GM19438 (cell line): ENCODE measurements around the gene PARVA.
"Not testable (repeated sequence)": the region's sequence is repeated elsewhere in the genome, so short reads cannot be mapped to it uniquely, and the experiment has no call there.

Source experiments
- ATAC-seq: cut with Tn5 transposase; IDR thresholded peaks from one replicate; pipeline ENCODE4 v1.9.1; 2021; ENCODE audit warnings: low read depth; ENCODE audit not compliant: unreplicated experiment

The PARVA gene, protein sequence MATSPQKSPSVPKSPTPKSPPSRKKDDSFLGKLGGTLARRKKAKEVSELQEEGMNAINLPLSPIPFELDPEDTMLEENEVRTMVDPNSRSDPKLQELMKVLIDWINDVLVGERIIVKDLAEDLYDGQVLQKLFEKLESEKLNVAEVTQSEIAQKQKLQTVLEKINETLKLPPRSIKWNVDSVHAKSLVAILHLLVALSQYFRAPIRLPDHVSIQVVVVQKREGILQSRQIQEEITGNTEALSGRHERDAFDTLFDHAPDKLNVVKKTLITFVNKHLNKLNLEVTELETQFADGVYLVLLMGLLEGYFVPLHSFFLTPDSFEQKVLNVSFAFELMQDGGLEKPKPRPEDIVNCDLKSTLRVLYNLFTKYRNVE

DNA sequence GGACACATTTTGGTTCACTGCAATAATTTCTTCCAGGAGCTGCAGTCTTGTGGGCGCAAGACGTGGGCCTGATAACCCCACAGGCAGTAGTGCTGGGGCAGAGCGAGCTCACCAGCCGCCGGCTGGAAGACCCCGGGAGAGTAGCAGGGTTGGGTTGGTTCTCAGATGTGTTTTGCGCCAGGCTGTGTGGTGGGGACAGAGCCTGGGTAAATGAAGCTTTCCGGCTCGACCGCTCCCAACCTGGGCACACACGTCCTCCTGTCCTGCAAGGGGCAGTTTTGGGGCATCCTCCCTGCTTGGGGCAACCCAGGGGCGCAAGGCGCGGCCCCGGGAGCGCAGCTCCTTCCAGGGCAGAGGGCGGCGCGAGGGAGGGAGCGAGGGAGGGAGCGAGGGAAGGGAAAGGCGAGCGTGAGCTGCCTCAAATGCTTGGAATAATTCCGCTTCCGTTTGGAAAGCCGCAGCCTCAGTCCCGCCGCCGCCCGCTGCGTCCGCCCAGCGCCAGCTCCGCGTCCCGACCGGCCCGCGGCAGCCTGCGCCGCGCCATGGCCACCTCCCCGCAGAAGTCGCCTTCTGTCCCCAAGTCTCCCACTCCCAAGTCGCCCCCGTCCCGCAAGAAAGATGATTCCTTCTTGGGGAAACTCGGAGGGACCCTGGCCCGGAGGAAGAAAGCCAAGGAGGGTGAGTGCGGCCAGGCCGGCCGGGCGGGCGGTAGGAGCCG lies at the start of gene PARVA:
TSS of gene PARVA (plus strand) at position 466 of the 718 bp plus-strand sequence. CDS start at position 543, 77 bp downstream.
- ATAC-seq = no peak

DNA sequence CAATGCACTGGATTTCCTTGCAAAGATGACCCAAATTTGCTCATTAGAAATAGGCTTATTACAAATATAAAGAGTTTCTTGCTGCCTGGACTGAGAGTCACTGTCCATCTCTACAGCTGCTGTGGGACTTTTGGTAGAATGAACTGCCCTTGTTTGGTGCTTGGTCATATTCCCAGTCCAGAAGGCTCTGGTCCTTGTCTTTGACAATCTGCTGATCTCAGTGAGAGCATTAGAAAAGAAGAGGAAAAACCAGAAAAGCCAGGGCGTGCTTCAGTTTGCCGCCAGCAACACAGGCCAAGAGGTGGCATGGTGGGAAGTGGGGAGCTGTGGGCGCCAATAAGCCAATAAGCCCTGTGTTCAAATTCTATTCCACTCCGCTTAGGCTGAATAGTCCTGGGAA lies 48.2 kb upstream of the PARVA start:
- ATAC-seq = no peak

- ATAC-seq = no peak
Observed at GRCh38 chr11:12329797-12330196, 47.6 kb upstream of the PARVA start.

DNA sequence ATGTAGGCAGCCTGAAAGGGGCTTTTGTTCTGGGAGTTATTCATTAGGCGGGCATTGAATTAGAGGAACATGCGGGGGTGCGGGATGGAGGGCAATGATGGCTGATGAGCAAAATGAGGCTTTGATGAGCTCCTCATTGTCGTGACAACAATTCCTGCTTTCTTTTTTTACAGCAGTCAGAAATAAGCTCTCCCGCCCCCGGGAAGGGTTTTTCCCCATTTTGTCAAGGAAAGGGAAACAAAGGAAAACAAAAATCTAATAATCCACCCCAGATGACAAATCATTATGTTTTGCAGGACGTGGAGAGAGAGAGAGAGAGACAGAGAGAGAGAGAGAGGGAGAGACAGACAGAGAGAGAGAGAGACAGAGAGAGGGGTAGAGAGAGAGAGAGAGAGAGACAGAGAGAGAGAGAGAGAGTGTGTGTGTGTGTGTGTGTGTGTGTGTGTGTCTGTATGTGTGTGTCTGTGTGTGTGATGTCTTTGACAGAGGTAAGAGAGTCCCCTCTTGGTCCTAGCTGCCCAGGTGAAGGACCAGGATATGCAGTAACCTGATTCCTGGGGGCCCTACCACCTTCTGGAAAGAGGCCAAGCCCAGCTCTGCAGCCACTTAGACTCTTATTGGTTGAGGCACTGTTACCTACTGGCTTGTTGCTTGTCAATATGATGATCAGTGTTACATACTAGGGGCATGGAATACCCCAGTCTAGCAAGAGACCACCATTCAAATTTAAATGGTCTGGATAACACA lies 46.7 kb upstream of the PARVA start:
- ATAC-seq = no peak

- ATAC-seq = no peak
Observed at GRCh38 chr11:12331239-12331874, 46.0 kb upstream of the PARVA start.

DNA sequence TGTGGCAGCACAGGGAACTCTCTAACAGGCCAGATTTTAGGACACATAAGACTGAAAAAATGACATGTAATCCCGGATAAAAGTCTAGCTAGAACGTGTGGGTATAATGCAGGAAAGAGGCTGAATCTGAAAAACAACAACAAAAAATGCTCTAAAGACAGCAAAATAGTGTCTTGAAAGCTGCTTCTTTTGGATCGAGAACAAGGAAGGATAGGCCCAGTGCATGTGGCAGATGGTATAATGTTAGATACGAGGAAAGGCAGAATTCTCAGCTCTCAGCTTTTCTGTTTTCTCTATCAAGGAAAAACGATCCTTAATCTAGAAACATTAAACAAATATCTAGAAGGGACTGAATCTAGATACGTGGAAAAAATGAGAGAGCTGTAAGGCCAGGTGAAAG lies 33.8 kb upstream of the PARVA start:
- no peak for ATAC-seq

DNA sequence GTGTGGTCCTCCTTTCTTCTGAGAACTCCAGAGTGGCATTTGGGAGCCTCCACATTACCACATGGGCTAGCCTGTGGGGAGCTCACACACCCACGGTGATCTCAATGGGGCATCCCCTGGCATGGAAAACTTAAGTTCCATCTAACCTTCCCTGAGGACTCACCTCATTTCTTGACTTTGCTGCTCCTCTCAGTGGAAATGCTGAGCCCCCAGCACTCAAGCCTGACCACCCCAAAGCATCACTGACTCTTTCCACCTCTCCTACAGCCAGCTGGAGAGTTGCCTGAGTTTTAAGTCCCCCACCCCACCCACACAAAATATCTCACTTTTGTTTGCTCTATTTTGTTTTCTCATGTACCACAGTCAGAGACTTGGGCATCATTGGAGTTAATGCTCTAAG lies 23.8 kb upstream of the PARVA start:
- ATAC-seq = no peak

DNA sequence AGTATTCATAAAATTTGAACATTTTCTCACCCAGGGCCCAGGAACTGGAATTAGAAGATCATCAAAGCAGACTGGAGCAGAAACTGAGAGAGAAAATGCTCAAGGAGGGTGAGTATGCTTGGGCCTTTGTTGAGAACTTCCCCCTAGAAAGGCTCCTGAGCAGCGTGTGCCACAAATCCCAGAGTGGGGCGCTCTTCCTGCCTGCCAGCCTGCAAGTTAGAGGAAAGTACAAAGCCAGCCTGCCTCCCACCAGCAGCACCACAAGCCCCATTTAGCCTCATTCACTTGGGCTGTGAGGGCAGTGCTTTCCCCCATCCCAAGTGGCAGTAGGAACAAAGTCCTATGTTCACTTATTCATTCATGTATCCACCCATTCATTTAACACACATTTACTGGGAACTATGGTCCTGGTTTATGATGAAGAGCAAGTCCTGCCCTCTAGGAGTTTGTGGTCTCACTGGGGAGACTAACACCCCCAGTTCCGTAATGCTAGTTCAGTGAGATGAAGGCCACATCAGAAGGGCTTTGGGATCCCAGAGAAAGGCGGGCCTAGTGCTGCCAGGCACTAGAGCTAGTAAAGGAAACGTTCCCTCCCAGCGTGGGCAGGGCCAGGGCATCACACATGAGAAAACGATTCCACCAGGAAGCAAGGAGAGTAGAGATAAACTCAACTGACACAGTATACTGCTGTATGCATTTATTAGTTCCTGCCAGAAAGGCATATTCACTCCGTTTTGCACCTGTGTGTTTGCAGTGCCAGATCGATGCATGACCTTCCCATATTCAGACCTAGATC lies 22.4 kb upstream of the PARVA start:
- no peak for ATAC-seq

DNA sequence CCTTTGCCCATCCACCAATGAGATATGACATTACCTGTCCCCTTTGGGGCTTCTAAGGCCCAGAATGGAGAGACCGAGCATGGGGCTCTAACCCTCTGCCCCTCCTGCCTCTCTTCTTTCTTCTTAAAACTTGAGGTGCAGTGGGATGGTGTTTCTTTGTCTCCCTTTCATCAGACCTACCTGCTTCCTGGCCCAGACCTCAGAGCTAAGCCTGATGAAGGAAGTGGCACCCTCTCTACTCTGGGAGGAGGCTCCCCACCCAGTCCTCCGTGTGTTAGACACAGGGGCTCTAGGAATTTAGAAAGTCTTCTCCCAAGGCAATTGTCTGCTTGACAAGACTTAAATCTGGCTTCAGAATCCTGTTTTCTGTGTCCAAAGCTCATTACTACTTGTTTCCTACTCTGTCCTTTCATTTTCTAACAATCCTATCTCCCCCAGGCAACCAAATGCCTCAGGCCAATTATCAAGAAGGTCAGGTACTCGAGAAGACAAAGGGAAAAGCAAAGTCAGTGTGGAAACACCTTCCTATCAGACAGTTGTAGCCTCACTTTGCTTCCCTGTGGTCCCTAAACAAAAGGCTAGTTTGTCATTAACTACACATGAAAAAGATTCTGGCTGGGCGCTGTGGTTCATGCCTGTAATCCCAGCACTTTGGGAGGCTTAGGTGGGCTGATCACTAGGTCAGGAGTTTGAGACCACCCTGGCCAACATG lies 20.3 kb upstream of the PARVA start:
- no peak for ATAC-seq

- not testable (repeated sequence) for ATAC-seq
Observed at GRCh38 chr11:12357697-12358096, 19.7 kb upstream of the PARVA start.

DNA sequence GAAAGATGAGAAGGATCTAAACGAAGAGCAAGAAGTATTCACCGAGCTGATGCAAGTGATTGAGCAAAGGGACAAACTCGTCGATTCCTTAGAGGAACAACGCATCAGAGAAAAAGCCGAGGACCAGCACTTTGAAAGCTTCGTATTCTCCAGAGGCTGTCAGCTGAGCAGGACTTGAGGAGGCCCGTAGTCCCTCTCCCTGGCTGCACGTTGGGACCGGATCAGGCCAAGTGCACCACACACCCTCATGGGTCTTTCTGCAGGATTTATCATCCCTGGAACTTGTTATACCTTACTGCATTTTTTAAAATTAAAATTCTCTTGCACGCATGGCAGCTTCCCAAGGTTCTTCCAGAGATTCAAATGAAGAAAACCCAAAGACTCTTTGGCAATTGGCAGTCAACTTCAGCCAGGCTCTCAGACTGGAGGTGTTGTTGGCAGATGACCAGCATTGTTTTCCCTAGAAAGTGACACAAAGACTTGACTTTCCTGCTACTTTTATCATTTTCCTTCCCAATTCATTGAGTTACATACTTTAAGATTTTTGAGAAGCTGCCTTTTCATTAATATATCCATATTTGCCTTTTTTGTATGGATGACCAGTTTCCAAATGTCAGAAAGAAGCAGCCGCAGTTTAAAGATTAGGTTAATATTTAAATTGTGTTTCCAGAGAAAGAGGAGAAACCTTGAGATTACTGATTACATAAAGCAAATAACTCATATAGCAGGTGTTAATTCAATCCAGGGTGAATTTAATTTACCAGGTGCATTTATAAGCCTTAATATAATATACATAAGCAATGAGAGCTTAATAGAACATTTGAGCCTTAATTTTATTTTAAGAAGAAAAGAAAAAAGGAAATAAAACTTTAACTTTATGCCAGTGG lies 18.8 kb upstream of the PARVA start:
- no peak for ATAC-seq

GRCh38 chr11:12359761-12360160 lies 17.6 kb upstream of the PARVA start:
- ATAC-seq = no peak

GRCh38 chr11:12361682-12362081 lies 15.7 kb upstream of the PARVA start:
- no peak for ATAC-seq

DNA sequence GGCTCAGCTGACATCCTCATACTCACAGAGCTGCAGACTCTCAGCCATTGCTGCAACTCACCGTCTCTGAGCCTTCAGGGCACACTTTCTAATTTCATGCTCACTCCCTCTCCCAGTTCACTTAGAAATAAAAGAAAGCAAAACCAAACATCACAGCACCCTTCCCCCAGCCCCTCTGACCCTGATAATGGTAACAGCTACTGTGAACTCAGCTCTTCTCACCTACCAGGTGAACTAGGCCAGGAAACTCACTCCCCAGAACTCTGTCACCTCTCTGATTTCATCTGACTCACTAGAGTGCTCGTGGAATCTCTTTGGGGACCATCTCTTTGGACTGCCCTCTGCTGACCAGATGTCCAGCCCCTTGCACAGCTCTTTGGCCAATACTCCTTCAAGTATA lies 14.5 kb upstream of the PARVA start:
- no peak for ATAC-seq

GRCh38 chr11:12363373-12363772 lies 14.0 kb upstream of the PARVA start:
- ATAC-seq = no peak

DNA sequence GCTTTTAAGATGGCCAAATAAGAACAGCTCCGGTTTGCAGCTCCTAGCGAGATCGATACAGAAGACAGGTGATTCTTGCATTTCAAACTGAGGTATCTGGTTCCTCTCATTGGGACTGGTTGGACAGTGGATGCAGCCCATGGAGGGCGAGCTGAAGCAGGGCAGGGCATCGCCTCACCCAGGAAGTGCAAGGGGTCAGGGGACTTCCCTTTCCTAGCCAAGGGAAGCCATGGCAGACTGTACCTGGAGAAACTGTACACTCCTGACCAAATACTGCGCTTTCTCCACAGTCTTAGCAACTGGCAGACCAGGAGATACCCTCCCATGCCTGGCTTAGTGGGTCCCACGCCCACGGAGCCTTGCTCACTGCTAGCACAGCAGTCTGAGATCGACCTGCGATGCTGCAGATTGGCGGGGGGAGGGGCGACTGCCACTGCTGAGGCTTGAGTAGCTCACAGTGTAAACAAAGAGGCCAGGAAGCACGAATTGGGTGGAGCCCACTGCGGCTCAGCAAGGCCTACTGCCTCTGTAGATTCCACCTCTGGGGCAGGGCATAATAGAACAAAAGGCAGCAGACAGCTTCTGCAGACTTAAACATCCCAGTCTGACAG lies 11.3 kb upstream of the PARVA start:
- not testable (repeated sequence) for ATAC-seq

GRCh38 chr11:12367057-12367456 lies 10.3 kb upstream of the PARVA start:
- ATAC-seq = not testable (repeated sequence)

DNA sequence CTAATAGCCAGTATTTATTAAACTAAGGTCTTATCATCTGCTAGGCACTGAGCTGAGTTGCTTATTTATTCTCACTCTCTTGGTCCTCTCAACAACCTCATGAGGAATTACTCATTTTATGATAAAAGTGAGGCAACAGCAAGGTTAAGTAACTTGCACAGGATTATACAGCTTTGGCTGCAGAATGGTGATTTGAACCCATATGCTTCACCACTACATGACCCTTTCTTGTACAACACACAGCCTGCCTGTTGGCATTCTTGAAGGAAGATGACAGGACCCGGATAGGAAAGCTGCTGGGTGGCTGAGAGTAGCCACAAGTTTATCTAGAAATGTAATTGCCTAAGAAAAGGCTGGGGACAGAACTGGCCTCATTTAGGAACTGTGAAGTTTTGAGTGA lies 5.3 kb upstream of the PARVA start:
- ATAC-seq = no peak
